ENCODE measurements around the gene ALK.

The ALK gene

GRCh38 chr2:29749041-29749440, 172.3 kb downstream of the ALK start:
- H3K9me2 ChIP-seq (ENCODE audit: low read depth, low read length): no peaks in the 10 kb centered on the region

GRCh38 chr2:29747786-29748470, 173.5 kb downstream of the ALK start:
- no peaks in the 10 kb centered on the region for H3K79me2 ChIP-seq (ENCODE audit: insufficient read depth, low read length)
- no peak overlapping the region for H3K27ac ChIP-seq (ENCODE audit: low read depth, low read length, poor library complexity, severe bottlenecking)
- H3K4me1 ChIP-seq (ENCODE audit: insufficient read depth, low read length, severe bottlenecking): no peaks in the 10 kb centered on the region
- H3K36me3 ChIP-seq (ENCODE audit: insufficient read depth, low read length): no peaks in the 10 kb centered on the region
- H3K27me3 ChIP-seq (ENCODE audit: insufficient read depth, low read length): no peaks in the 10 kb centered on the region
- no peak overlapping the region for H2AFZ ChIP-seq (ENCODE audit: low read length)
- no peaks in the 10 kb centered on the region for H3F3A ChIP-seq (ENCODE audit: insufficient read depth, low read length)
- no peak overlapping the region for H3K4me3 ChIP-seq (ENCODE audit: low read depth, low read length, poor library complexity, severe bottlenecking)
- no peaks in the 10 kb centered on the region for H3K9me2 ChIP-seq (ENCODE audit: low read depth, low read length)
- no peaks in the 10 kb centered on the region for H3K9me3 ChIP-seq (ENCODE audit: low read length)
- no peak overlapping the region for H3K9ac ChIP-seq (ENCODE audit: low read length)
- no peaks in the 10 kb centered on the region for H4K20me1 ChIP-seq (ENCODE audit: insufficient read depth, low read length)
- no peak overlapping the region for H3K4me2 ChIP-seq (ENCODE audit: low read length)
- TF ChIP-seq EZH2 (IDR thresholded peaks at IDR 0.05; ENCODE audit: borderline replicate concordance, low read length): no peak
- TF ChIP-seq, protein P1, sequence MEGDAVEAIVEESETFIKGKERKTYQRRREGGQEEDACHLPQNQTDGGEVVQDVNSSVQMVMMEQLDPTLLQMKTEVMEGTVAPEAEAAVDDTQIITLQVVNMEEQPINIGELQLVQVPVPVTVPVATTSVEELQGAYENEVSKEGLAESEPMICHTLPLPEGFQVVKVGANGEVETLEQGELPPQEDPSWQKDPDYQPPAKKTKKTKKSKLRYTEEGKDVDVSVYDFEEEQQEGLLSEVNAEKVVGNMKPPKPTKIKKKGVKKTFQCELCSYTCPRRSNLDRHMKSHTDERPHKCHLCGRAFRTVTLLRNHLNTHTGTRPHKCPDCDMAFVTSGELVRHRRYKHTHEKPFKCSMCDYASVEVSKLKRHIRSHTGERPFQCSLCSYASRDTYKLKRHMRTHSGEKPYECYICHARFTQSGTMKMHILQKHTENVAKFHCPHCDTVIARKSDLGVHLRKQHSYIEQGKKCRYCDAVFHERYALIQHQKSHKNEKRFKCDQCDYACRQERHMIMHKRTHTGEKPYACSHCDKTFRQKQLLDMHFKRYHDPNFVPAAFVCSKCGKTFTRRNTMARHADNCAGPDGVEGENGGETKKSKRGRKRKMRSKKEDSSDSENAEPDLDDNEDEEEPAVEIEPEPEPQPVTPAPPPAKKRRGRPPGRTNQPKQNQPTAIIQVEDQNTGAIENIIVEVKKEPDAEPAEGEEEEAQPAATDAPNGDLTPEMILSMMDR (IDR thresholded peaks at IDR 0.05; ENCODE audit: low read length): no peak

More at GRCh38 chr2:29749041-29749440, 172.3 kb downstream of the ALK start:
- no peaks in the 10 kb centered on the region for H3F3A ChIP-seq (ENCODE audit: insufficient read depth, low read length)
- H3K27ac ChIP-seq (ENCODE audit: low read depth, low read length, poor library complexity, severe bottlenecking): no peak overlapping the region
- no peaks in the 10 kb centered on the region for H4K20me1 ChIP-seq (ENCODE audit: insufficient read depth, low read length)
- H3K4me2 ChIP-seq (ENCODE audit: low read length): no peak overlapping the region
- no peak overlapping the region for H3K9ac ChIP-seq (ENCODE audit: low read length)
- no peaks in the 10 kb centered on the region for H3K79me2 ChIP-seq (ENCODE audit: insufficient read depth, low read length)
- H3K36me3 ChIP-seq (ENCODE audit: insufficient read depth, low read length): no peaks in the 10 kb centered on the region
- H3K27me3 ChIP-seq (ENCODE audit: insufficient read depth, low read length): no peaks in the 10 kb centered on the region
- H2AFZ ChIP-seq (ENCODE audit: low read length): no peak overlapping the region
- H3K4me1 ChIP-seq (ENCODE audit: insufficient read depth, low read length, severe bottlenecking): no peaks in the 10 kb centered on the region
- H3K9me3 ChIP-seq (ENCODE audit: low read length): no peaks in the 10 kb centered on the region
- no peak overlapping the region for H3K4me3 ChIP-seq (ENCODE audit: low read depth, low read length, poor library complexity, severe bottlenecking)
- TF ChIP-seq, protein P1 (IDR thresholded peaks at IDR 0.05; ENCODE audit: low read length): no peak
- TF ChIP-seq EZH2 (IDR thresholded peaks at IDR 0.05; ENCODE audit: borderline replicate concordance, low read length): no peak

- Histone ChIP-seq H4K20me1 (ENCODE audit: insufficient read depth, low read length) (no peaks in the 10 kb centered on the region), H3K9me3 (ENCODE audit: low read length) (no peaks in the 10 kb centered on the region), H3F3A (ENCODE audit: insufficient read depth, low read length) (no peaks in the 10 kb centered on the region), H3K4me2 (ENCODE audit: low read length) (no peak overlapping the region), H3K4me1 (ENCODE audit: insufficient read depth, low read length, severe bottlenecking) (no peaks in the 10 kb centered on the region), H3K27me3 (ENCODE audit: insufficient read depth, low read length) (no peaks in the 10 kb centered on the region), H3K36me3 (ENCODE audit: insufficient read depth, low read length) (no peaks in the 10 kb centered on the region), H3K27ac (ENCODE audit: low read depth, low read length, poor library complexity, severe bottlenecking) (no peak overlapping the region), H2AFZ (ENCODE audit: low read length) (no peak overlapping the region), H3K9me2 (ENCODE audit: low read depth, low read length) (no peaks in the 10 kb centered on the region), H3K9ac (ENCODE audit: low read length) (no peak overlapping the region), H3K4me3 (ENCODE audit: low read depth, low read length, poor library complexity, severe bottlenecking) (no peak overlapping the region), H3K79me2 (ENCODE audit: insufficient read depth, low read length) (no peaks in the 10 kb centered on the region)
- TF ChIP-seq, protein P1 (IDR thresholded peaks at IDR 0.05; ENCODE audit: low read length): no peak
- no peak for TF ChIP-seq EZH2 (IDR thresholded peaks at IDR 0.05; ENCODE audit: borderline replicate concordance, low read length)
Measured at GRCh38 chr2:29744976-29745375, 176.4 kb downstream of the ALK start.
